Parathyroid adenoma (tissue), 2 donors: Measurements from ENCODE around the gene GPN2.

Source experiments
- H2AFZ ChIP-seq: fragments of 300-600 bp; sonication (generic); one replicate; pipeline ENCODE4 v1.7.0; 2017; ENCODE audit warnings: antibody characterized with exemption, mild to moderate bottlenecking
- H3K27ac ChIP-seq: fragments of 300-600 bp; sonication (generic); one replicate; pipeline ENCODE4 v1.7.0; 2017
- H3K27me3 ChIP-seq: fragments of 300-600 bp; sonication (generic); one replicate; pipeline ENCODE4 v1.7.0; 2017; ENCODE audit warnings: low read length; ENCODE audit not compliant: control insufficient read depth, insufficient read depth
- H3K36me3 ChIP-seq: fragments of 300-600 bp; sonication (generic); one replicate; pipeline ENCODE4 v1.7.0; 2017; ENCODE audit warnings: low read length; ENCODE audit not compliant: control insufficient read depth, insufficient read depth
- H3K4me1 ChIP-seq: fragments of 300-600 bp; sonication (generic); one replicate; pipeline ENCODE4 v1.7.0; 2017; ENCODE audit warnings: control low read depth
- H3K4me2 ChIP-seq: fragments of 300-600 bp; sonication (generic); one replicate; pipeline ENCODE4 v1.7.0; 2017; ENCODE audit warnings: low read length
- H3K4me3 ChIP-seq: fragments of 300-600 bp; sonication (generic); one replicate; pipeline ENCODE4 v1.7.0; 2017; ENCODE audit warnings: low read depth, low read length
- H3K79me2 ChIP-seq: fragments of 300-600 bp; sonication (generic); one replicate; pipeline ENCODE4 v1.7.0; 2017; ENCODE audit warnings: control low read depth
- H3K9ac ChIP-seq: fragments of 300-600 bp; sonication (generic); one replicate; pipeline ENCODE4 v1.7.0; 2017; ENCODE audit warnings: mild to moderate bottlenecking
- H3K9me3 ChIP-seq: fragments of 300-600 bp; sonication (generic); one replicate; pipeline ENCODE4 v1.7.0; 2017; ENCODE audit warnings: low read length; ENCODE audit not compliant: control insufficient read depth
- CTCF ChIP-seq: fragments of 300-600 bp; sonication (generic); IDR thresholded peaks from one replicate; pipeline ENCODE4 v1.7.0; 2017; ENCODE audit warnings: antibody characterized with exemption, mild to moderate bottlenecking
- donor health status: primary hyperparathyroidism.

GPN2 gene

GRCh38 chr1:26912147-26912490, 22.0 kb upstream of the GPN2 start:
- no peak overlapping the region for H3K9ac ChIP-seq
- TF ChIP-seq CTCF, result no peak

GRCh38 chr1:26911399-26912146, 21.5 kb upstream of the GPN2 start:
- no peaks in the 10 kb centered on the region for H3K27me3 ChIP-seq
- peaks cover 3% of the 10 kb centered on the region for H3K4me1 ChIP-seq
- H3K79me2 ChIP-seq, result no peaks in the 10 kb centered on the region
- no peak overlapping the region for H2AFZ ChIP-seq
- no peaks in the 10 kb centered on the region for H3K36me3 ChIP-seq
- no peak overlapping the region for H3K4me2 ChIP-seq
- H3K9ac ChIP-seq, result no peak overlapping the region
- no peak overlapping the region for H3K27ac ChIP-seq
- H3K4me3 ChIP-seq, result no peak overlapping the region
- no peaks in the 10 kb centered on the region for H3K9me3 ChIP-seq
- TF ChIP-seq CTCF, result no peak

More at GRCh38 chr1:26912147-26912490, 22.0 kb upstream of the GPN2 start:
- Histone ChIP-seq H3K4me2 (no peak overlapping the region), H3K79me2 (no peaks in the 10 kb centered on the region), H3K4me3 (no peak overlapping the region), H3K4me1 (peaks cover 3% of the 10 kb centered on the region), H3K27me3 (no peaks in the 10 kb centered on the region), H3K9me3 (no peaks in the 10 kb centered on the region), H3K27ac (no peak overlapping the region), H3K36me3 (no peaks in the 10 kb centered on the region), H2AFZ (no peak overlapping the region)

GRCh38 chr1:26910343-26911160, 20.5 kb upstream of the GPN2 start:
- no peaks in the 10 kb centered on the region for H3K9me3 ChIP-seq
- no peak overlapping the region for H3K9ac ChIP-seq
- no peak overlapping the region for H3K27ac ChIP-seq
- peaks cover 3% of the 10 kb centered on the region for H3K4me1 ChIP-seq
- H3K27me3 ChIP-seq, result no peaks in the 10 kb centered on the region
- no peak overlapping the region for H3K4me2 ChIP-seq
- H3K4me3 ChIP-seq, result no peak overlapping the region
- no peak for TF ChIP-seq CTCF
- no peak overlapping the region for H2AFZ ChIP-seq
- no peaks in the 10 kb centered on the region for H3K36me3 ChIP-seq
- no peaks in the 10 kb centered on the region for H3K79me2 ChIP-seq

GRCh38 chr1:26909951-26910342, 19.9 kb upstream of the GPN2 start:
- H3K27ac ChIP-seq, result no peak overlapping the region
- H3K4me3 ChIP-seq, result no peak overlapping the region
- TF ChIP-seq CTCF, result no peak
- no peak overlapping the region for H2AFZ ChIP-seq
- no peaks in the 10 kb centered on the region for H3K79me2 ChIP-seq
- no peak overlapping the region for H3K9ac ChIP-seq
- no peaks in the 10 kb centered on the region for H3K36me3 ChIP-seq
- peaks cover 3% of the 10 kb centered on the region for H3K4me1 ChIP-seq
- no peaks in the 10 kb centered on the region for H3K9me3 ChIP-seq
- H3K4me2 ChIP-seq, result no peak overlapping the region
- H3K27me3 ChIP-seq, result no peaks in the 10 kb centered on the region
